Measurements from ENCODE around the gene LARP4B.

LARP4B gene

DNA sequence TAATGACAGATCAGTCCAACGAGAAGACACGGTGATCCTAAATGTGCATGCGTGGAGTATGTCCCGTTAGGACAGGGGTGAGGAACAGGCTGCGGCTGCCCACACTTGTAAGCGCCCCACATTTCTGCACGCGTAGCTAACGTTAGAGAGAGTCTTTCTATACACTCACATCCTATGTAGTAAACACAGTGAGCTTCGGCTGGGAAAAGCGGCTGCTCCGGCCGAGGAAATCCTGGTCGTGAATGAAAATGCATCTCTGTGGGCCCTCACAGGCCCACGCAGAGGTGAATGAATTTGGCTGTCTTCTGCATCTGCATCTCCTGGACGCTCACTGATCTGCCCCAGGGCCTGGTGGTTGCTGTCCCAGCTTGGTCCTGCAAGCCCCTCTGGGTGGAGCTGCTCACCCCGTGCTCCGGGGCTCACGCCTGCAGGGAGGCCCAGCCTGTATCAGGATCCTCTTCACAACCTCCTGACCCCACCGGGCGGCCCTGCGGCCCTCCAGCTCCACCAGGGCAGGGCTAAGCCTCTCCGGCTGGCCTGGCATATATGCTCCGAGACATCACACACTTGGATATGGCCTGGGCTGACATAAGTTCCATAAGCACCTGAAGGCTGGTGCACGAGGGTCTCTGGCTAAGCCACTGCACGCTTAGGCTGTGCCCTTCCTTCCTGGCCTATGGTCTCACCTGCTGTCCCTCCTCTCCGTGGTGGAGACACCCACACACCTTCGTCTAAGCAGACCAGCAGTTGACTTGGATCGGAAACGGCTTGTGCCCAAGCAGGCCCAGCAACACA is 124.1 kb downstream of the LARP4B start:
- H3K27ac Mint-ChIP-seq, result no peak overlapping the region
- H3K4me1 Mint-ChIP-seq, result peaks cover 6% of the 10 kb centered on the region
- peaks cover 44% of the 10 kb centered on the region for H3K36me3 Mint-ChIP-seq (ENCODE audit: low read depth)
- TF ChIP-seq, protein P1, sequence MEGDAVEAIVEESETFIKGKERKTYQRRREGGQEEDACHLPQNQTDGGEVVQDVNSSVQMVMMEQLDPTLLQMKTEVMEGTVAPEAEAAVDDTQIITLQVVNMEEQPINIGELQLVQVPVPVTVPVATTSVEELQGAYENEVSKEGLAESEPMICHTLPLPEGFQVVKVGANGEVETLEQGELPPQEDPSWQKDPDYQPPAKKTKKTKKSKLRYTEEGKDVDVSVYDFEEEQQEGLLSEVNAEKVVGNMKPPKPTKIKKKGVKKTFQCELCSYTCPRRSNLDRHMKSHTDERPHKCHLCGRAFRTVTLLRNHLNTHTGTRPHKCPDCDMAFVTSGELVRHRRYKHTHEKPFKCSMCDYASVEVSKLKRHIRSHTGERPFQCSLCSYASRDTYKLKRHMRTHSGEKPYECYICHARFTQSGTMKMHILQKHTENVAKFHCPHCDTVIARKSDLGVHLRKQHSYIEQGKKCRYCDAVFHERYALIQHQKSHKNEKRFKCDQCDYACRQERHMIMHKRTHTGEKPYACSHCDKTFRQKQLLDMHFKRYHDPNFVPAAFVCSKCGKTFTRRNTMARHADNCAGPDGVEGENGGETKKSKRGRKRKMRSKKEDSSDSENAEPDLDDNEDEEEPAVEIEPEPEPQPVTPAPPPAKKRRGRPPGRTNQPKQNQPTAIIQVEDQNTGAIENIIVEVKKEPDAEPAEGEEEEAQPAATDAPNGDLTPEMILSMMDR (IDR thresholded peaks at IDR 0.05; ENCODE audit: unreplicated experiment in 3 of 3), result no peak
- no peak overlapping the region for H3K4me3 Mint-ChIP-seq
- no peaks in the 10 kb centered on the region for H3K27me3 Mint-ChIP-seq (ENCODE audit: low read depth)
- H3K9me3 Mint-ChIP-seq, result no peaks in the 10 kb centered on the region

- no peaks in the 10 kb centered on the region for H3K27me3 Mint-ChIP-seq (ENCODE audit: low read depth)
- H3K4me3 Mint-ChIP-seq, result no peak overlapping the region
- peaks cover under 1% of the 10 kb centered on the region for H3K9me3 Mint-ChIP-seq
- H3K4me1 Mint-ChIP-seq, result peaks cover 6% of the 10 kb centered on the region
- H3K27ac Mint-ChIP-seq, result peak overlapping the region in 1 of 3 experiments; percentile 10
- TF ChIP-seq, protein P1 (IDR thresholded peaks at IDR 0.05; ENCODE audit: unreplicated experiment in 3 of 3), result no peak
- H3K36me3 Mint-ChIP-seq (ENCODE audit: low read depth), result peaks cover 38% of the 10 kb centered on the region
Observed at GRCh38 chr10:806451-807162, 124.9 kb downstream of the LARP4B start.

- Mint-ChIP-seq H3K27me3 (ENCODE audit: low read depth) (no peaks in the 10 kb centered on the region), H3K36me3 (ENCODE audit: low read depth) (peaks cover 40% of the 10 kb centered on the region), H3K4me1 (peaks cover 6% of the 10 kb centered on the region), H3K9me3 (peaks cover 3% of the 10 kb centered on the region), H3K4me3 (no peak overlapping the region), H3K27ac (no peak overlapping the region)
- TF ChIP-seq, protein P1 (IDR thresholded peaks at IDR 0.05; ENCODE audit: unreplicated experiment in 3 of 3), result no peak
Observed at GRCh38 chr10:805620-806305, 125.7 kb downstream of the LARP4B start.

GRCh38 chr10:804787-805619 is 126.5 kb downstream of the LARP4B start:
- Mint-ChIP-seq H3K4me3 (no peak overlapping the region), H3K9me3 (peaks cover 9% of the 10 kb centered on the region), H3K27me3 (ENCODE audit: low read depth) (no peaks in the 10 kb centered on the region), H3K36me3 (ENCODE audit: low read depth) (peaks cover 41% of the 10 kb centered on the region), H3K4me1 (peaks cover 6% of the 10 kb centered on the region), H3K27ac (no peak overlapping the region)
- TF ChIP-seq, protein P1 (IDR thresholded peaks at IDR 0.05; ENCODE audit: unreplicated experiment in 3 of 3), result no peak

- TF ChIP-seq, protein P1 (IDR thresholded peaks at IDR 0.05; ENCODE audit: unreplicated experiment in 3 of 3), result no peak
- H3K36me3 Mint-ChIP-seq (ENCODE audit: low read depth), result peaks cover 43% of the 10 kb centered on the region
- H3K27me3 Mint-ChIP-seq (ENCODE audit: low read depth), result no peaks in the 10 kb centered on the region
- H3K9me3 Mint-ChIP-seq, result peaks cover 17% of the 10 kb centered on the region
- peaks cover 6% of the 10 kb centered on the region for H3K4me1 Mint-ChIP-seq
- H3K4me3 Mint-ChIP-seq, result no peak overlapping the region
- H3K27ac Mint-ChIP-seq, result no peak overlapping the region
Observed at GRCh38 chr10:804191-804781, 127.2 kb downstream of the LARP4B start.
